Fibroblast of lung (primary cell): Measurements from ENCODE around the gene SLC16A3. TPM values are rescaled to one million over a fixed set of nuclear protein-coding genes. Genes with fewer than 3 reads are reported as not detected.
"Not testable (repeated sequence)": the region's sequence is repeated elsewhere in the genome, so short reads cannot be mapped to it uniquely, and the experiment has no call there.

Experiments
- DNase-seq, 2 donors: peaks; one replicate each; pipeline versions ENCODE4 v3.0.0 to v3.0.0-alpha.2; 2010; ENCODE audit warnings: low read depth in 2 of 2
- H2AFZ ChIP-seq: 2 replicates; pipeline ENCODE4 v1.5.1; 2012; ENCODE audit warnings: low read length, control low read depth, inconsistent platforms
- H3K27ac ChIP-seq: 2 replicates; pipeline ENCODE4 v1.5.1; 2011; ENCODE audit warnings: low read length, control low read depth; ENCODE audit not compliant: insufficient read depth
- H3K27me3 ChIP-seq: 2 replicates; pipeline ENCODE4 v1.5.1; 2011; ENCODE audit warnings: mild to moderate bottlenecking, low read length; ENCODE audit not compliant: control insufficient read depth, insufficient read depth
- H3K36me3 ChIP-seq: 2 replicates; pipeline ENCODE4 v1.5.1; 2011; ENCODE audit warnings: low read length; ENCODE audit not compliant: control insufficient read depth, insufficient read depth
- H3K4me1 ChIP-seq: 2 replicates; pipeline ENCODE4 v1.5.1; 2011; ENCODE audit warnings: low read length; ENCODE audit not compliant: control insufficient read depth, insufficient read depth; ENCODE audit errors: extremely low read depth
- H3K4me2 ChIP-seq: 2 replicates; pipeline ENCODE4 v1.5.1; 2011; ENCODE audit warnings: low read length, control low read depth; ENCODE audit not compliant: insufficient read depth; ENCODE audit errors: extremely low read depth
- H3K4me3 ChIP-seq, 4 experiments: fragments of 200-600 bp in 1 of 4; sonication (generic) in 1 of 4; replicated peaks in 1 of 4; 2 replicates each; pipeline ENCODE4 v1.5.1; 2011 to 2016; ENCODE audit warnings: low read length in 4 of 4, low read depth in 3 of 4, mild to moderate bottlenecking in 3 of 4, control low read depth in 2 of 4, inconsistent platforms in 1 of 4, mixed read lengths in 1 of 4; ENCODE audit not compliant: insufficient read depth in 1 of 4; ENCODE audit errors: control extremely low read depth in 1 of 4
- H3K79me2 ChIP-seq: 2 replicates; pipeline ENCODE4 v1.5.1; 2012; ENCODE audit warnings: mild to moderate bottlenecking, low read length, inconsistent platforms; ENCODE audit not compliant: control insufficient read depth, insufficient read depth
- H3K9ac ChIP-seq: 2 replicates; pipeline ENCODE4 v1.5.1; 2011; ENCODE audit warnings: mild to moderate bottlenecking, low read length, control low read depth; ENCODE audit not compliant: insufficient read depth
- H3K9me3 ChIP-seq: 2 replicates; pipeline ENCODE4 v1.5.1; 2012; ENCODE audit warnings: low read depth, low read length; ENCODE audit not compliant: control insufficient read depth, insufficient read depth
- H4K20me1 ChIP-seq: 2 replicates; pipeline ENCODE4 v1.5.1; 2011; ENCODE audit warnings: low read length; ENCODE audit not compliant: control insufficient read depth, insufficient read depth; ENCODE audit errors: extremely low read depth
- EZH2 ChIP-seq: IDR thresholded peaks from 2 replicates; pipeline ENCODE4 v1.5.1; 2012; ENCODE audit warnings: low read length, control low read depth, mild to moderate bottlenecking; ENCODE audit errors: missing control alignments
- polyA plus RNA-seq, 2 donors: library from polyadenylated mRNA; depleted of rRNA in 1 of 2; stranded (reverse) in 1 of 2; unstranded in 1 of 2; fragments of >200 nt; gene quantifications; 2 replicates each; pipeline ENCODE4 v1.2.1, GENCODE V29; 2011 to 2012; ENCODE audit warnings: missing spikeins in 1 of 2
- total RNA-seq: library from RNA; depleted of rRNA; stranded (reverse); fragments of >200 nt; gene quantifications from 2 replicates; pipeline ENCODE4 v1.2.1, GENCODE V29; 2014
- TF ChIP-seq, protein P1 (sequence below), 2 donors: IDR thresholded peaks in 1 of 2; conservative IDR thresholded peaks in 1 of 2; 1 replicate in 1 of 2; 2 replicates in 1 of 2; pipeline ENCODE4 v1.5.1; 2011 to 2012; ENCODE audit warnings: low read length in 2 of 2, control low read depth in 1 of 2, inconsistent platforms in 1 of 2, low read depth in 1 of 2, mild to moderate bottlenecking in 1 of 2

SLC16A3 gene
- total and polyA plus RNA-seq, 2 donors (not counting 1 experiment from before 2014, with no cell fraction given), result 71.0 to 107 TPM

GRCh38 chr17:82257473-82257872, 28.6 kb downstream of the SLC16A3 start:
- Histone ChIP-seq H4K20me1 (no peaks in the 10 kb centered on the region), H2AFZ (no peak overlapping the region), H3K27ac (no peak overlapping the region), H3K4me1 (no peaks in the 10 kb centered on the region), H3K4me2 (no peak overlapping the region), H3K9me3 (no peaks in the 10 kb centered on the region), H3K4me3 (no peak overlapping the region), H3K27me3 (no peaks in the 10 kb centered on the region), H3K9ac (no peak overlapping the region), H3K36me3 (peaks cover 40% of the 10 kb centered on the region), H3K79me2 (peaks cover 81% of the 10 kb centered on the region)
- DNase-seq, result peak in 1 of 2 donors; percentile 33
- TF ChIP-seq, protein P1, sequence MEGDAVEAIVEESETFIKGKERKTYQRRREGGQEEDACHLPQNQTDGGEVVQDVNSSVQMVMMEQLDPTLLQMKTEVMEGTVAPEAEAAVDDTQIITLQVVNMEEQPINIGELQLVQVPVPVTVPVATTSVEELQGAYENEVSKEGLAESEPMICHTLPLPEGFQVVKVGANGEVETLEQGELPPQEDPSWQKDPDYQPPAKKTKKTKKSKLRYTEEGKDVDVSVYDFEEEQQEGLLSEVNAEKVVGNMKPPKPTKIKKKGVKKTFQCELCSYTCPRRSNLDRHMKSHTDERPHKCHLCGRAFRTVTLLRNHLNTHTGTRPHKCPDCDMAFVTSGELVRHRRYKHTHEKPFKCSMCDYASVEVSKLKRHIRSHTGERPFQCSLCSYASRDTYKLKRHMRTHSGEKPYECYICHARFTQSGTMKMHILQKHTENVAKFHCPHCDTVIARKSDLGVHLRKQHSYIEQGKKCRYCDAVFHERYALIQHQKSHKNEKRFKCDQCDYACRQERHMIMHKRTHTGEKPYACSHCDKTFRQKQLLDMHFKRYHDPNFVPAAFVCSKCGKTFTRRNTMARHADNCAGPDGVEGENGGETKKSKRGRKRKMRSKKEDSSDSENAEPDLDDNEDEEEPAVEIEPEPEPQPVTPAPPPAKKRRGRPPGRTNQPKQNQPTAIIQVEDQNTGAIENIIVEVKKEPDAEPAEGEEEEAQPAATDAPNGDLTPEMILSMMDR (conservative IDR thresholded peaks at IDR 0.05 in 1 of 2, IDR thresholded peaks at IDR 0.05 in 1 of 2; ENCODE audit: low read depth in 1 of 2, low read length in 2 of 2), result no peak
- TF ChIP-seq EZH2, result no peak

DNA sequence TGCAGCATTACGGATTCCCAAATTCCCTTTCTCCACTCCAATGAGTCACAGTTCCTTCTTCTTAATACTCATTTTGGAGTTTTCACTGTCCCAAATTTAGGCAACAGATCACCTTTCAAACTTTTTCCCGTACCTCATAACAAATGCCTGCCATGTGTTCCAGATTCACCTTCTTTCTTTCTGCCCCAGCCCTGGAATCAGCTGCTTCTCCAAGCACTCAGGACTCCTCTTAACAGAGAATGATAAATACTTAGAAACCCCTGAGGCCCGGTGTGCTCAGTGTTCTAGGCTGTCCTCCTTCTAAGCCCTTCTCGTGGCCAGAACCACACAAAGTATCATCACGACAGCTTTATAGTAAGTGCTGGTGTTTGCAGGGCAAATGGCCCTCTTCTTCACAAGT, 29.7 kb downstream of the SLC16A3 start:
- no peak overlapping the region for H3K27ac ChIP-seq
- no peak for DNase-seq
- H3K4me2 ChIP-seq, result no peak overlapping the region
- peaks cover 81% of the 10 kb centered on the region for H3K79me2 ChIP-seq
- no peak overlapping the region for H3K9ac ChIP-seq
- H4K20me1 ChIP-seq, result no peaks in the 10 kb centered on the region
- no peaks in the 10 kb centered on the region for H3K27me3 ChIP-seq
- no peaks in the 10 kb centered on the region for H3K9me3 ChIP-seq
- TF ChIP-seq, protein P1 (conservative IDR thresholded peaks at IDR 0.05 in 1 of 2, IDR thresholded peaks at IDR 0.05 in 1 of 2; ENCODE audit: low read depth in 1 of 2, low read length in 2 of 2), result no peak
- TF ChIP-seq EZH2, result no peak
- H2AFZ ChIP-seq, result no peak overlapping the region
- no peaks in the 10 kb centered on the region for H3K4me1 ChIP-seq
- H3K36me3 ChIP-seq, result peaks cover 34% of the 10 kb centered on the region
- no peak overlapping the region for H3K4me3 ChIP-seq

DNA sequence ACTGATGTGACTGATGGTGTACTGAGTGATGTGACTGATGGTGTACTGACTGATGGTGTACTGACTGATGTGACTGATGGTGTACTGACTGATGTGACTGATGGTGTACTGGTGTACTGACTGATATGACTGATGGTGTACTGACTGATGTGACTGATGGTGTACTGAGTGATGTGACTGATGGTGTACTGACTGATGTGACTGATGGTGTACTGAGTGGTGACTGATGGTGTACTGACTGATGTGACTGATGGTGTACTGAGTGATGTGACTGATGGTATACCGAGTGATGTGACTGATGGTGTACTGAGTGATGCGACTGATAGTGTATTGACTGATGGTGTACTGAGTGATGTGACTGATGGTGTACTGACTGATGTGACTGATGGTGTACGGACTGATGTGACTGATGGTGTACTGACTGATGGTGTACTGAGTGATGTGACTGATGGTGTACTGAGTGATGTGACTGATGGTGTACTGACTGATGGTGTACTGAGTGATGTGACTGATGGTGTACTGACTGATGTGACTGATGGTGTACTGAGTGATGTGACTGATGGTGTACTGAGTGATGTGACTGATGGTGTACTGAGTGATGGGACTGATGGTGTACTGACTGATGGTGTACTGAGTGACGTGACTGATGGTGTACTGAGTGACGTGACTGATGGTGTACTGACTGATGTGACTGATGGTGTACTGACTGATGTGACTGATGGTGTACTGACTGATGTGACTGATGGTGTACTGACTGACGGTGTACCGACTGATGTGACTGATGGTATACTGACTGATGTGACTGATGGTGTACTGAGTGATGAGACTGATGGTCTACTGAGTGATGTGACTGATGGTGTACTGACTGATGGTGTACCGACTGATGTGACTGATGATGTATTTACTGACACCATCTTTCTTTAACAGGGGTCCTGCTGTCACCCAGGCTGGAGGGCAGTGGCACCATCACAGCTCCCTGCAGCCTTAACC, 31.4 kb downstream of the SLC16A3 start:
- not testable (repeated sequence) for H4K20me1 ChIP-seq
- H3K36me3 ChIP-seq, result peaks cover 38% of the 10 kb centered on the region

More for the DNA sequence above, 31.4 kb downstream of the SLC16A3 start:
- not testable (repeated sequence) for H3K4me3 ChIP-seq, H3K9ac ChIP-seq, H3K27ac ChIP-seq, DNase-seq, H3K4me2 ChIP-seq, H3K9me3 ChIP-seq, H3K27me3 ChIP-seq, H2AFZ ChIP-seq, H3K4me1 ChIP-seq
- H3K79me2 ChIP-seq, result peaks cover 96% of the 10 kb centered on the region
